NB4 (cell line): ENCODE results near the gene TENT4B.

Experiments
- CTCF ChIP-seq: IDR thresholded peaks from one replicate; pipeline ENCODE4 v1.5.1; 2012; ENCODE audit warnings: low read depth, low read length
- MAX ChIP-seq: IDR thresholded peaks from 2 replicates; pipeline ENCODE4 v1.6.1; 2011; ENCODE audit warnings: low read depth, low read length
- MYC ChIP-seq: IDR thresholded peaks from 2 replicates; pipeline ENCODE4 v1.6.1; 2011; ENCODE audit warnings: low read depth, low read length
- POLR2A ChIP-seq: IDR thresholded peaks from 2 replicates; pipeline ENCODE4 v1.6.1; 2011; ENCODE audit warnings: mild to moderate bottlenecking; ENCODE audit not compliant: insufficient read length; ENCODE audit errors: extremely low read depth

GRCh38 chr16:50235581-50235980 is 82.5 kb downstream of the TENT4B start:
- no peak for TF ChIP-seq CTCF
- no peak for TF ChIP-seq MYC
- no peak for TF ChIP-seq MAX
- no peak for TF ChIP-seq POLR2A
